HCEC 1CT (cell line): ENCODE data around the gene CDCA4.
A peak's percentile ranks its signal among the peaks of the same experiment; 100 is the strongest.
"Not testable (repeated sequence)": the region's sequence is repeated elsewhere in the genome, so short reads cannot be mapped to it uniquely, and the experiment has no call there.

Experiments
- DNase-seq: peaks from one replicate; pipeline ENCODE4 v3.0.0-alpha.2; 2017

CDCA4 gene

GRCh38 chr14:105056303-105056831 lies 35.5 kb upstream of the CDCA4 start:
- DNase-seq, result no peak

GRCh38 chr14:105055736-105056302 lies 34.9 kb upstream of the CDCA4 start:
- DNase-seq, result no peak

GRCh38 chr14:105055334-105055733 lies 34.5 kb upstream of the CDCA4 start:
- DNase-seq, result no peak

GRCh38 chr14:105053996-105054395 lies 33.1 kb upstream of the CDCA4 start:
- no peak for DNase-seq

- DNase-seq, result no peak
Measured at GRCh38 chr14:105053421-105053820, 32.5 kb upstream of the CDCA4 start.

GRCh38 chr14:105052110-105052458 lies 31.2 kb upstream of the CDCA4 start:
- DNase-seq, result no peak

GRCh38 chr14:105051182-105052109 lies 30.6 kb upstream of the CDCA4 start:
- DNase-seq, result no peak

- peak; percentile 23 for DNase-seq
Measured at GRCh38 chr14:105050551-105050897, 29.6 kb upstream of the CDCA4 start.

GRCh38 chr14:105049753-105050550 lies 29.1 kb upstream of the CDCA4 start:
- no peak for DNase-seq

GRCh38 chr14:105047283-105048016 lies 26.6 kb upstream of the CDCA4 start:
- no peak for DNase-seq

- DNase-seq, result no peak
Measured at GRCh38 chr14:105046891-105047282, 26.0 kb upstream of the CDCA4 start.

- peak; percentile 66 for DNase-seq
Measured at GRCh38 chr14:105045710-105046326, 24.9 kb upstream of the CDCA4 start.

- no peak for DNase-seq
Measured at GRCh38 chr14:105043641-105044040, 22.8 kb upstream of the CDCA4 start.

GRCh38 chr14:105042813-105043212 lies 21.9 kb upstream of the CDCA4 start:
- no peak for DNase-seq

- DNase-seq, result no peak
Measured at GRCh38 chr14:105041841-105042765, 21.2 kb upstream of the CDCA4 start.

- DNase-seq, result no peak
Measured at GRCh38 chr14:105039458-105040205, 18.7 kb upstream of the CDCA4 start.

GRCh38 chr14:105035616-105036015 lies 14.7 kb upstream of the CDCA4 start:
- DNase-seq, result not testable (repeated sequence)

GRCh38 chr14:105034315-105035039 lies 13.6 kb upstream of the CDCA4 start:
- no peak for DNase-seq

GRCh38 chr14:105033412-105033900 lies 12.6 kb upstream of the CDCA4 start:
- DNase-seq, result not testable (repeated sequence)
